ENCODE measurements around the gene DNAJC3.
A peak's percentile ranks its signal among the peaks of the same experiment; 100 is the strongest.
"Not testable (repeated sequence)": the region's sequence is repeated elsewhere in the genome, so short reads cannot be mapped to it uniquely, and the experiment has no call there.

DNAJC3 gene, protein sequence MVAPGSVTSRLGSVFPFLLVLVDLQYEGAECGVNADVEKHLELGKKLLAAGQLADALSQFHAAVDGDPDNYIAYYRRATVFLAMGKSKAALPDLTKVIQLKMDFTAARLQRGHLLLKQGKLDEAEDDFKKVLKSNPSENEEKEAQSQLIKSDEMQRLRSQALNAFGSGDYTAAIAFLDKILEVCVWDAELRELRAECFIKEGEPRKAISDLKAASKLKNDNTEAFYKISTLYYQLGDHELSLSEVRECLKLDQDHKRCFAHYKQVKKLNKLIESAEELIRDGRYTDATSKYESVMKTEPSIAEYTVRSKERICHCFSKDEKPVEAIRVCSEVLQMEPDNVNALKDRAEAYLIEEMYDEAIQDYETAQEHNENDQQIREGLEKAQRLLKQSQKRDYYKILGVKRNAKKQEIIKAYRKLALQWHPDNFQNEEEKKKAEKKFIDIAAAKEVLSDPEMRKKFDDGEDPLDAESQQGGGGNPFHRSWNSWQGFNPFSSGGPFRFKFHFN

GRCh38 chr13:95676762-95677563, at the start of gene DNAJC3:
DNAJC3 (plus strand) TSS chr13:95677139; CDS start chr13:95677256, 117 bp downstream.
- peak; percentile 99 for DNase-seq

DNA sequence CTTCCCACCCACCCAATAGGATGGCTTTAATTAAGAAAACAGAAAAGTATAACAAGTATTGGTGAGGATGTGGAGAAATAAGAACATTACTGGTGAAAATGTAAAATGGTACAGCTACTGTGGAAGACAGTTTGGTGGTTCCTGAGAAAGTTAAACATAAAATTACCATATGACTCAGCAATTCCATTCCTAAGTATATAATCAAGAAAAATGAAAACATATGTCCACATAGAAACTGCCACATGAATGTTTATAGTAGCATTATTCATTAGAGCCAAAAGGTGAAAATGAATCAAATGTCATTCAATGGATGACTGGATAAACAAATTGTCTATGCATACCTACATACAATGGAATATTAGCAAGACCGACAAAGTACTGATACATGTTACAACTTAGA, 49.3 kb upstream of the DNAJC3 start:
- DNase-seq = no peak

DNA sequence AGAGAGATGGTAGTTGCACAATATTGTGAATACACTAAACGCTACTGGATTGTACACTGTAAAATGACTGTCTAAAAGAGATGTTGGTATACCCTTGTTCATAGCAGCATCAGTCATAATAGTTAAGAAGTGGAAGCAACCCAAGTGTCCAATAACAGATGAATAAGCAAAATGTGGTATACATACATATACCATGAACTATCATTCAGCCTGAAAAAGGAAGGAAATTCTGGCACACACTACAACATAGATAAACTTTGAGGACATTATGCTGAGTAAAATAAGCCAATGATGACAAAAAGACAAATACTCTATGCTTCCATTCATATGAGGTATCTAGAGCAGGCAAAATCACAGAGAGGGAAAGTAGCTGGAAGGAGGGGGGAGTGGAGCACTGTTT, 48.5 kb upstream of the DNAJC3 start:
- DNase-seq = no peak

GRCh38 chr13:95629071-95629470, 47.9 kb upstream of the DNAJC3 start:
- DNase-seq = no peak

- no peak for DNase-seq
Observed at GRCh38 chr13:95630593-95630992, 46.3 kb upstream of the DNAJC3 start.

DNA sequence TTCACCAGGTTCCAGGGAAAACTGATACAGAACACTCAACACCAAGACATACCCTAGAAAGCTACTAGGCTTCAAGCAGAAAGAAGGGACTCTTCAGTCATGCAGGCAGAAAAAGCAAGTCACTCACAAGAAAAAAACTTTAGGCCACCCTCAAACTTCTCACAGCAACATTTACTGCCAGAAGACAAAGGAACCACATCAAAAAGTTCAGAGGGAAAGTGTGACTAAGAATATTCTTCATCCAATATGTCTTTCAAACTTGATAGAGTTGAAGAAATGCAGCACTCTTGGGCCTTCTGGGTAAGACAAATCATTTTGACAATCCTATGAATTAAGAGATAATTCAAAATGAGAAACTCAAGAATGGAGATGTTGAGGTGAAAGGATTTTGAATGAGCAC, 40.1 kb upstream of the DNAJC3 start:
- no peak for DNase-seq

GRCh38 chr13:95641291-95642027, 35.5 kb upstream of the DNAJC3 start:
- peak; percentile 58 for DNase-seq

DNA sequence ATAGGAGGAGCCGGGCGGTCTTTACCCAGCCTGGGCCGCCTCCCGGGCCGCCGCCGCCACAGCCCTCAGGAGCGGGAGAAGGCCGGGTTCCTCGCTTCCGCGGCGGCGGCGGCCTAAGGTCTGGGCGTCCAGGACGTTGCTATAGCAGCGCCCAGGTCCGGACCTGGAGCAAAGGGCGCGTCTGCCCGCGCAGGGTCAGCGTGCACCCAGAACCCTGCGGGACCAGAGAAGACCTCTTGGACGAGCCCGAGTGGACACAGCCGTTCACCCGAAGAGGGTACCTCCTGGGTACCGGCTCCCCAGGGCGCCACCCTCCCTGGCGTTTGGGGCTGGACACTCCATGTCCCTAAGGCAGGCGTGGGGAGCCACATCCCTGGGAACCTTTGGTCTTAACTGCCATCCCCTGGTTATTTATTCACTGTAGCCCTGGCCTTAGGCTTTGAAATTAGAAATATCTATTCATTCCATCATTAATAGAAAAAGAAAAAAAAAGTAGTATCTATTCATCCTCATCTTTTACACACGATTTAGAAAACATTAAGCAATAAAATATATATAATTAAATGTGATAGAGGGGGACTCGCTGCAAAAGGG, 34.8 kb upstream of the DNAJC3 start:
- peak; percentile 71 for DNase-seq

GRCh38 chr13:95642999-95643398, 33.9 kb upstream of the DNAJC3 start:
- no peak for DNase-seq

- peak; percentile 14 for DNase-seq
Observed at GRCh38 chr13:95643571-95643935, 33.4 kb upstream of the DNAJC3 start.

GRCh38 chr13:95643936-95644598, 32.9 kb upstream of the DNAJC3 start:
- peak; percentile 46 for DNase-seq

DNA sequence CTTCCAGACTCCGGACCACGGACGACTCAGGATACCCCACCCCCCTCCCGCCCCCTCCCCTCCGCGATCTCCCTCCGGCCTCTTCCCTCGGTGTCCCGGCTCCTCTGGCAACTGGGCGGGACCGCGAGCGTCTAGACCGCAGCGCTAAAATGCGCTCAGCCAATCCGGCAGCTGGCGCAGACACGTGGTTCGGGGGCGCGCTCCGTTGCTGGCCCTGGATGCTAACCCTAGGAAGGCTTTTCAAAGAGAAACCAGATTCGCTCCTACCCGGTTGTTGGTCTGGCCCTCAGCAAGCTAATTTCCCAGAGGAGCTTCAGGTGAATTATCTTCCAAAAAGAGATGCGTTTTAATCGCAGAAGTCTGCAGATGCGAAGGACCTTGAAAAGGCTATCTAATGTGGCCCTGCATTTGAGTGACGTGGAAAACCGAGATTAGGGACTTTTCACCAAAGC, 32.3 kb upstream of the DNAJC3 start, which contains the start of gene DZIP1:
Gene DZIP1 (minus strand): TSS at position 106 of the 452 bp plus-strand sequence. CDS start 2,677 bp downstream, outside the sequence.
- peak; percentile 71 for DNase-seq

DNA sequence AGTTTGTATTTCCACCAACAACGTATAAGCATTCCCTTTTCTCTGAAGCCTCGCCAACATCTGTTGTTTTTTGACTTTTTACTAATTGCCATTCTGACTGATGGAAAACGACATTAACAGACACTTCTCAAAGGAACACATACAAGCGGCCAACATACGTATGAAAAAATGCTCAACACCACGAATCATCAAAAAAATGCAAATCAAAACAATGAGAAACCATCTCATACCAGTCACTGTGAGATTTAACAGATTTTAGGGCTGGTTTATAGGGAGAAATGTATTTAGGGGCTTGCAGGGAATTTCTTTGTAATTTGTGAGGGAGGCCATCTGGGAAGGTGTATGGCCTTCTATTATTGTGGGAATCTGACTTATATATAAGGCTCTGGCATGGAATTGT, 29.6 kb upstream of the DNAJC3 start:
- DNase-seq = no peak

DNA sequence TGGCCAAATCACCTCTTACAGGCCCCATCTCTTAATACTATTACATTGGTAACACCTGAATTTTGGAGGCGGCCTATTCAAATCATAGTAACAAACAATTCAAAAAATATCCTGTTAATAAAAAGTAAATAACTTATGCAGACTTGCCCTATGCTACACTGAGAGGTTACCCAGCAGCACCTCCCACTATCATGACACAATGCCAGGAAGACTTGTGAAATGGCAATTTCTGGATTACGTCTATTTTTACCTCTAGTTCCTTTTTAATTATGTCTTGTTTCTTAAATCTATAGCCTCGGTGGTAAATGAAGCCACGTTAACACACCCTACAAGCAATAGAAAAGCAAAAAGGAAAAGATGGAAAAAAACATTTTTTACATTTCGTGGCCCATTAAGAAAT, 26.2 kb upstream of the DNAJC3 start:
- no peak for DNase-seq

- no peak for DNase-seq
Observed at GRCh38 chr13:95652244-95652764, 24.6 kb upstream of the DNAJC3 start.

DNA sequence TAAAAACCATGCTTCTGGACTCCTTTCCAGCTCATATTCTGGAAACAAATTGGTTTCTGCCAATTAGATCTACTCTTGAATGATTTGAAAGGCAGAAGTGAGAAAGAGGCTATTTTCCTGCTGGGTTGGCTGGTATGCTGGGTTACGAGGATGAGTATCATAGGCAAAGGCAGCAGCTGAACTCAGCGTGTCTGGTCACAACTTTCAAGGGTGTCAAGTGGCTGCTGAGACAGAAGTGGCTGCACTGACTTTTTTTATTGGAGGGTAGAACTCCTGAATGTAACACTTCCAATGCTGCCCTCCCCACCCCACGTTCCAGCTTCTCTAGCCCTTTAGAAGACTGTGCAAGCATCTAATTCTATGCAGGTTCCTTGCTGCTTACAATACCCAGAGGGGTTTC, 24.1 kb upstream of the DNAJC3 start:
- DNase-seq = no peak

- DNase-seq = no peak
Observed at GRCh38 chr13:95656386-95657015, 20.4 kb upstream of the DNAJC3 start.

- no peak for DNase-seq
Observed at GRCh38 chr13:95659500-95659899, 17.4 kb upstream of the DNAJC3 start.

GRCh38 chr13:95660981-95661581, 15.9 kb upstream of the DNAJC3 start:
- peak; percentile 65 for DNase-seq

GRCh38 chr13:95667235-95667634, 9.7 kb upstream of the DNAJC3 start:
- DNase-seq = not testable (repeated sequence)

- DNase-seq = no peak
Observed at GRCh38 chr13:95671597-95671996, 5.3 kb upstream of the DNAJC3 start.
